CMK (cell line): ENCODE measurements around the gene TMEM163.

Experiments used
- DNase-seq: peaks from one replicate; pipeline ENCODE4 v3.0.0-alpha.2; 2010; ENCODE audit warnings: low read depth

The TMEM163 gene

GRCh38 chr2:134408386-134408785 is 310.4 kb downstream of the TMEM163 start:
- DNase-seq = no peak

DNA sequence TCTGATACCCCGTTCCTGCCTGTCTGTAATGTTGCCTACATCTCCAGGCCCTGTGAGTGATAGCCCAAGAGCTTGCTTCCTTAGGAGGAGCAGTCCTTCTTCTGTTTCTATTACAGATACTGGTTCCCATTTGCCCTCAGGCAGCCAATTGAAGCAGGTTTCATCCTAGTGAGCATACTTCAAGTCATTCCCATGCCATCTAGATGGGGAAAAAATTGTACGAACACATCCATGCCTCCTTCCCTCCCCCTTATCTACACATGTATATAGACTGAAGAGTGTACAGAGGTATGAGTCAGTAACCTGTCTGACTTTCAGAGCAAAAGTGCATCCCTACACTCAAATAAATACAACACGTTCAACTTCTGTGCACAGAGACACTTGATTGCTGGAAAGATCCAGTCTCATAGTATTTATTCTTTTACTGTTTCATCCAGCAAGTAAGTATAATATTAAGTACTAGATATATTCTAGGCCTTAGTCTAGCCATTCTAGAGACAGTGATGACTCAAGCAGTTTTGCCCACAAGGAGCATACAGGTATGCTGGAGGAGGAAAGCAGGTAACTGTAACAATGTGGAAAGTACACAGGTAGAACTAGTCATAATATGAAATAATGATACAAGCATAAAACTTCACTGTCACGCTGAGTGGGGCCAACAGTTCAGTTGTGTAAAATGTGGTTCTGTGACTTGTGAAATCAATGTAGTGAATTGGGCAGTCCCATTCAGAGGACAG is 311.5 kb downstream of the TMEM163 start:
- DNase-seq = no peak

DNA sequence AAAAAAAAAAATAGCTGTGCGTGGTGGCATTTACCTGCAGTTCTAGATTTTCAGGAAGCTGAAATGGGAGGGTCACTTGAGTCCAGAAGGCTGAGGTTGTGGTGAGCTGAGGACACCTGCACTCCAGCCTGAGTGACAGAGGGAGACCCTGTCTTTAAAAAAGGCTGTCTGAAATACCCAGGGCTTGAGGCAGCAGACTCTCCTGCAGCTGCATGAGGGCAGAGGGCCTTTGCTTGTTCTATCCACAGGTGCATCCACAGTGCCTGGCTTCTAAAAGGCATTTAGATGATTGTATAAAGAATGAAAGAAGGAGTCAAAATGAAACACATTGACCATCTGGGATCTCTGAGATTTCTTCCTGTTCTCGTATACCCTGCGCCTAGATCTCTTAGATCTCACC is 312.1 kb downstream of the TMEM163 start:
- DNase-seq = no peak

GRCh38 chr2:134406311-134406710 is 312.5 kb downstream of the TMEM163 start:
- DNase-seq = no peak
